HepG2 (cell line): ENCODE data around the gene CD164L2.

ENCODE experiments used
- NCOA1 ChIP-seq: sonication (generic); formaldehyde crosslinking; IDR thresholded peaks from 2 replicates; pipeline ENCODE4 v1.9.0; 2021; ENCODE audit warnings: missing genetic modification reagents
- PAX8 ChIP-seq: sonication (generic); formaldehyde crosslinking; IDR thresholded peaks from 2 replicates; pipeline ENCODE4 v1.8.0; 2022; ENCODE audit warnings: mild to moderate bottlenecking, missing genetic modification reagents, borderline replicate concordance
- TBP ChIP-seq: sonication (generic); formaldehyde crosslinking; IDR thresholded peaks from 2 replicates; pipeline ENCODE4 v1.5.0; 2020; ENCODE audit warnings: missing genetic modification reagents
- TCF12 ChIP-seq, 2 experiments: fragments of 450-650 bp in 1 of 2; sonication (generic) in 1 of 2; formaldehyde crosslinking in 1 of 2; IDR thresholded peaks; 2 replicates each; pipeline versions ENCODE4 v1.6.1 to v1.8.0; 2017 to 2022; ENCODE audit warnings: antibody characterized with exemption in 1 of 2, mild to moderate bottlenecking in 1 of 2, missing genetic modification reagents in 1 of 2, moderate library complexity in 1 of 2
- TF ChIP-seq, protein P1 (sequence below): sonication (generic); formaldehyde crosslinking; IDR thresholded peaks from 2 replicates; pipeline ENCODE4 v1.5.0; 2020; ENCODE audit warnings: mild to moderate bottlenecking, missing genetic modification reagents, moderate library complexity
- TF ChIP-seq, protein P2 (sequence below): IDR thresholded peaks from 2 replicates; pipeline ENCODE4 v1.6.1; 2012; ENCODE audit warnings: inconsistent platforms

- TF ChIP-seq, protein P1, sequence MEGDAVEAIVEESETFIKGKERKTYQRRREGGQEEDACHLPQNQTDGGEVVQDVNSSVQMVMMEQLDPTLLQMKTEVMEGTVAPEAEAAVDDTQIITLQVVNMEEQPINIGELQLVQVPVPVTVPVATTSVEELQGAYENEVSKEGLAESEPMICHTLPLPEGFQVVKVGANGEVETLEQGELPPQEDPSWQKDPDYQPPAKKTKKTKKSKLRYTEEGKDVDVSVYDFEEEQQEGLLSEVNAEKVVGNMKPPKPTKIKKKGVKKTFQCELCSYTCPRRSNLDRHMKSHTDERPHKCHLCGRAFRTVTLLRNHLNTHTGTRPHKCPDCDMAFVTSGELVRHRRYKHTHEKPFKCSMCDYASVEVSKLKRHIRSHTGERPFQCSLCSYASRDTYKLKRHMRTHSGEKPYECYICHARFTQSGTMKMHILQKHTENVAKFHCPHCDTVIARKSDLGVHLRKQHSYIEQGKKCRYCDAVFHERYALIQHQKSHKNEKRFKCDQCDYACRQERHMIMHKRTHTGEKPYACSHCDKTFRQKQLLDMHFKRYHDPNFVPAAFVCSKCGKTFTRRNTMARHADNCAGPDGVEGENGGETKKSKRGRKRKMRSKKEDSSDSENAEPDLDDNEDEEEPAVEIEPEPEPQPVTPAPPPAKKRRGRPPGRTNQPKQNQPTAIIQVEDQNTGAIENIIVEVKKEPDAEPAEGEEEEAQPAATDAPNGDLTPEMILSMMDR: no peak
- TF ChIP-seq TCF12 (IDR thresholded peaks at IDR 0.05) (no peak), TCF12 (CRISPR knock-in tag; IDR thresholded peaks at IDR 0.05) (no peak), NCOA1 (CRISPR knock-in tag) (no peak), PAX8 (no peak), TBP (CRISPR knock-in tag) (no peak)
- TF ChIP-seq, protein P2, sequence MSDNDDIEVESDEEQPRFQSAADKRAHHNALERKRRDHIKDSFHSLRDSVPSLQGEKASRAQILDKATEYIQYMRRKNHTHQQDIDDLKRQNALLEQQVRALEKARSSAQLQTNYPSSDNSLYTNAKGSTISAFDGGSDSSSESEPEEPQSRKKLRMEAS: no peak
Measured at GRCh38 chr1:27405074-27405473, 21.9 kb upstream of the CD164L2 start.
